ENCODE data around the gene RPL29. TPM values are rescaled to one million over a fixed set of nuclear protein-coding genes. Genes with fewer than 3 reads are reported as not detected.

RPL29 gene
- total and polyA plus RNA-seq, 2 of the 8 experiments (the other 6 are each of a cell fraction or from before 2014, with no cell fraction given) = 1,467 to 2,660 TPM

DNA sequence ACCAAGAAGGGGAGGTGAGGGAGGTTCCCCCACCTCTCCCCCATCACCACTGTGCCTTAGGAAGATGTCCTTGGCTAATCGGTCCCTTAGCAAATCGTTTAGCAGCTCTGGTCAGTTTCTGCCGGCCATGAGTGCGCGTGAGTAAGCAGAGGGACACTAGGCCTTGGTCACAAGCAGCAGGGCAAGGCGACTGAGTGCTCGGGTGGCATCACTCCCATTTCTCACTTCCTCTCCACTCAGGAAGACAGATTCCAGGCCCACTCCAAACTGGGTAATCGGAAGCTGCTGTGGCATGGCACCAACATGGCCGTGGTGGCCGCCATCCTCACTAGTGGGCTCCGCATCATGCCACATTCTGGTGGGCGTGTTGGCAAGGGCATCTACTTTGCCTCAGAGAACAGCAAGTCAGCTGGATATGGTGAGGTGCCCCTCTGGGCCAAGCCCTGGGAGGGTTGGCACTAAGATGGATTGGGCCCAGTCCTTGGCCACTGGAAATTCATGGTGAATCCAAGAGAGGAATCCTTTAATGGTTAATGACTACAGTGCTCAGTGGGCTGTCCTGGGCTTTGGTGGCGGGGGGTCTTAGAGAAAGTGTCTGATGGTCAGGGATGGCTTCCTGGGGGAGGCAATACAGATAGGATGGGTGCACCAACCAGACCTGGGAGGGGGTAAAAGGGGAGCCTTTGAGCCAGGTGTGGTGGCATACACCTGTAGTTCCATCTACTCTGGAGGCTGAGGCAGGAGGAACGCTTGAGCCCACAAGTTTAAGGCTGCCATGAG, 49.6 kb downstream of the RPL29 start (continued):
- no peak for TF ChIP-seq FOSL1 (IDR thresholded peaks at IDR 0.05; ENCODE audit: insufficient read depth, low read depth, low read length)
- TF ChIP-seq HDAC6 (IDR thresholded peaks at IDR 0.05; ENCODE audit: low read depth, low read length) = no peak
- no peak for TF ChIP-seq POLR2A (IDR thresholded peaks at IDR 0.05; ENCODE audit: control extremely low read depth in 1 of 2, low read depth in 2 of 2, low read length in 2 of 2)
- no peak for TF ChIP-seq KDM4A (IDR thresholded peaks at IDR 0.05; ENCODE audit: low read depth, low read length, severe bottlenecking)
- no peak for TF ChIP-seq USF2 (IDR thresholded peaks at IDR 0.05; ENCODE audit: low read length)
- TF ChIP-seq JUND (IDR thresholded peaks at IDR 0.05; ENCODE audit: low read length) = no peak
- no peak for TF ChIP-seq SP4 (IDR thresholded peaks at IDR 0.05; ENCODE audit: low read length)
- no peak for TF ChIP-seq KDM5A (IDR thresholded peaks at IDR 0.05; ENCODE audit: low read length)
- TF ChIP-seq, protein P1, sequence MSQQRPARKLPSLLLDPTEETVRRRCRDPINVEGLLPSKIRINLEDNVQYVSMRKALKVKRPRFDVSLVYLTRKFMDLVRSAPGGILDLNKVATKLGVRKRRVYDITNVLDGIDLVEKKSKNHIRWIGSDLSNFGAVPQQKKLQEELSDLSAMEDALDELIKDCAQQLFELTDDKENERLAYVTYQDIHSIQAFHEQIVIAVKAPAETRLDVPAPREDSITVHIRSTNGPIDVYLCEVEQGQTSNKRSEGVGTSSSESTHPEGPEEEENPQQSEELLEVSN (IDR thresholded peaks at IDR 0.05) = no peak
